CD4-positive, alpha-beta T cell treated with Interleukin-21 for 1 hour (primary cell): ENCODE results near the gene UGT1A8.
"Not testable (repeated sequence)": the region's sequence is repeated elsewhere in the genome, so short reads cannot be mapped to it uniquely, and the experiment has no call there.

Experiments used
- DNase-seq: peaks from one replicate; pipeline ENCODE4 v3.0.0-alpha.2; 2020

The UGT1A8 gene

DNA sequence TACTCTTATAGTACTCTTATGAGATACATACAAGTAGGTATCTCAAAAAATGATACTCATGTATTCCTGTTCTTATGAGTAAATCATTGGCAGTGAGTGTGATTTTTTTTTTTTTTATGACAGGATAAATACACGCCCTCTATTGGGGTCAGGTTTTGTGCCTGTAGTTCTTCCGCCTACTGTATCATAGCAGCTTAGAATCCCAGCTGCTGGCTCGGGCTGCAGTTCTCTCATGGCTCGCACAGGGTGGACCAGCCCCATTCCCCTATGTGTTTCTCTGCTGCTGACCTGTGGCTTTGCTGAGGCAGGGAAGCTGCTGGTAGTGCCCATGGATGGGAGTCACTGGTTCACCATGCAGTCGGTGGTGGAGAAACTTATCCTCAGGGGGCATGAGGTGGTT is at the start of gene UGT1A8:
Gene UGT1A8, plus strand, starts transcription at position 158 of the 400 bp plus-strand sequence. Its CDS starts 75 bp downstream, at position 233.
- not testable (repeated sequence) for DNase-seq

DNA sequence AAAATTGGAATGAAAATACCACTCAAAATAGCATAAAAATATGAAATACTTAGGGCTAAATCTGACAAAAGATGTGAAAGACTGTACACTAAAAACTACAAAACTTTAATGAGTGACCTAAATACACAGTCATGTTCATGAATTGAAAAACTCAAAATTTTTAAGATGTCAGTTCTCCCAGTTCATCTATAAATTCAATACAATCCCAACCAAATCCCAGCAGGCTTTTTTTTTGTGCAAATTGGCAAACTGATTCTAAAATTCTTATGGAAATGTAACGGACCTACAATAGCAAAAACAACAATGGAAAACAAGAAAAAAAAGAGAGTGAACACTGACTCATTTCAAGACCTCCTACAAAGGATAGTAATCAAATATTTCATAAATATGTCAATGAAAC is 46.4 kb upstream of the UGT1A8 start:
- no peak for DNase-seq

DNA sequence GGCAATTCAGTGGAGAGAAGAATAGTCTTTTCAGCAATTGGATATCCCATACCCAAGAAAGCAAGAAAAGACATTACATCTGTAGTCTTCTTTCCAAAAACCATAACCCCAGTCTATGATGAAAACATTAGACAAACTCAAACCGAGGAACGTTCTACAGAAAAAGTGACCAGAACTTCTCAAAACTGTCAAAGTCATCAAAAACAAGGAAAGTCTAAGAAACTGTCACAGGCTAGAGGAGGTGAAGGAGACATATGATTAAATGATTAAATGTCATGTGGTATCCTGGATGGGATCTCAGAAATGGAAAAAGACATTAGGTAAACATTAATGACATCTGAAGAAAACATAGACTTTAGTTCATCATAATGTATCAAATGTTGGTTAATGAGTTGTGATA is 46.0 kb upstream of the UGT1A8 start:
- no peak for DNase-seq

DNA sequence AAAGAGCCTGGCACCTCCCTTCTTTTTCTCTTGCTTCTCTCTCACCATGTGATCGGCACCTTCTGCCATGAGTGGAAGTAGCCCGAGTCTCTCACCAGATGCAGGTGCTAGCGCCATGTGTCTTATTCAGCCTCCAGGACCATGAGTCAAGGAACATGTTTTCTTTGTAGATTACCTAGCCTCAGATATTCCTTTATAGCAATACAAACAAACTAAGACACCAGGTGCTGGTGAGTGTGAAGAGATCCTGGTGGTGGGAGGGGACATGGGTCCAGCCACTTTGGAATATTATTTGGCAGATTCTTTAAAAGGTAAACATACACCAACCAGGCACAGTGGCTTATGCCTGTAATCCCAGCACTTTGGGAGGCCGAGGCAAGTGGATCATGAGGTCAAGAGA is 45.0 kb upstream of the UGT1A8 start:
- no peak for DNase-seq

DNA sequence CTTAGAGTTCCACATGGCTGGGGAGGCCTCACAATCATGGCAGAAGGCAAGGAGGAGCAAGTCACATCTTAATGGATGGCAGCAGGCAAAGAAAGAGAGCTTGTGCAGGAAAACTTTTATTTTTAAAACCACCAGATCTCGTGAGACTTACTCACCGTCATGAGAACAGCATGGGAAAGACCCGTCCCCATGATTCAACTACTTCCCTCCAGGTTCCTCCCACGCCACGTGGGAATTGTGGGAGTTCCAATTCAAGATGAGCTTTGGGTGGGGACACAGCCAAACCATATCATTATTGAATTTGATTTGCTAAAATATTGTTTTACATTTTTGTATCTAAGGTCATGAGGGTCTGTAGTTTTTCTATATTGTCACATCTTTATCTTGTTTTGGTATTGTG is 40.1 kb upstream of the UGT1A8 start:
- not testable (repeated sequence) for DNase-seq

DNA sequence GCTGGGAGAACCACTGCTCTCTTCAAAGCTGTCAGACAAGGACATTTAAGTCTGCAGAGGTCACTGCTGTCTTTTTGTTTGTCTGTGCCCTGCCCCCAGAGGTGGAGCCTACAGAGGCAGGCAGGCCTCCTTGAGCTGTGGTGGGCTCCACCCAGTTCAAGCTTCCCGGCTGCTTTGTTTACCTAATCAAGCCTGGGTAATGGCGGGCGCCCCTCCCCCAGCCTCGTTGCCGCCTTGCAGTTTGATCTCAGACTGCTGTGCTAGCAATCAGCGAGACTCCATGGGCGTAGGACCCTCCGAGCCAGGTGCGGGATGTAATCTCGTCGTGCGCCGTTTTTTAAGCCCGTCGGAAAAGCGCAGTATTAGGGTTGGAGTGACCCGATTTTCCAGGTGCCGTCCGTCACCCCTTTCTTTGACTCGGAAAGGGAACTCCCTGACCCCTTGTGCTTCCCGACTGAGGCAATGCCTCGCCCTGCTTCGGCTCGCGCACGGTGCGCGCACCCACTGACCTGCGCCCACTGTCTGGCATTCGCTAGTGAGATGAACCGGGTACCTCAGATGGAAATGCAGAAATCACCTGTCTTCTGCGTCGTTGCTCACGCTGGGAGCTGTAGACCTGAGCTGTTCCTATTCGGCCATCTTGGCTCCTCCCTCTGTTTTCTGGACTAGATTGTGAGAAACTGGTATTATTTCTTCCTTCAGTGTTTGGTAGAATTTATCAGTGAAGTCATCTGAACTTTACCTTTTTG is 34.0 kb upstream of the UGT1A8 start:
- DNase-seq = not testable (repeated sequence)

DNA sequence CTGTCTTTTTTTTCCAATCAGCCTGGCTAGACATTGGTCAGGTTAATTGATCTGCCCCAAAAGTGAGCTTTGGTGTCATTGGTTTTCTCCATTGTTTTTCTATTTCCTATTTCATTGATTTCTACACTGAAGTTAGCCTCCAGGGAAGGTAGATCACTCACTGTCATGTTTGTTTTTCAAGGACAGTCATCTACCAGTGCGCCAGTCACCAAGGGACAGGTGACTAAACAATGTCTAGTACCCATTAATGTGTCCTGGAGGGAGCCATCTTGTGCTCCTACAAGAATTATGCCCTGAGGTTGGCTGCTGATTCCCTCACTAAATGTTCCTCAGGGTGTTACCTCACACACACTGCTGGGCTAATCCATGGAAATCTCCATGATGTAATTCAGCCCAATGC is 33.2 kb upstream of the UGT1A8 start:
- DNase-seq = no peak

DNA sequence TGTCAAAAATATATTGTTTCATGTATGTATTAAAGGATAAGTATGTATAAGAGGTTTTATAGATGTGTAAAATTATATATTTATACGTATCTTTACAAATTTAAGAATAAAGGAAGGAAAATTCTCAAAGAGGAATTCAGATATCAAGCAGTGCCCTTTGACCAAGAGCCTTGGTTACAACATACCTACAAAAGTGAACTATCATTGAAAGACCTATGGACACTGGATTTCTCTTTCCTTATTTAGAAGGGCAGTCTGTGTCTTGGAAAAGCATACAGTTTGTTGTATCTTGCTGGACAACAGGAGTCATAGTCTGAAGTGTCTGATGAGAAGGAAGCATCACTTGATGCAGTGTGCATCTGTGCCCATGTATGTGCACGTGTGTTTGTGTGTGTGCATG is 29.0 kb upstream of the UGT1A8 start:
- DNase-seq = no peak

DNA sequence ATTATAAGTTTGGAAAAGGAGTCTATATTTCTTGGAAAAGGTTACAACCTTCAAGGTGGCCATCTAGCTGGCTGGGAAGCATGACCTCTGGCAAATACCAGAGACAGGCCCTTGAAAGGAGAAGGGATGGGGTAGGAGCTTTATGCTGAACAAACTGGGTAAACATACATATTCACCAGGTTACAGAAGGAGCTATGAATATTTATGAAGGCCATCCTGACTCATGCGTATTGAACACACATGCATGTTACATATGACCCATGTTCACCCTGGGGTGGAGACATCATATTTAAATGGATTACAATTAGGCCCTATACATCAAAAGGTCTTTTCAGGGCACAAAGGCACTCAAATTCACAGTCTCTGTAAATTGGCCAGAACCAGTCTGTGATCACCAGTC is 24.7 kb upstream of the UGT1A8 start:
- not testable (repeated sequence) for DNase-seq

DNA sequence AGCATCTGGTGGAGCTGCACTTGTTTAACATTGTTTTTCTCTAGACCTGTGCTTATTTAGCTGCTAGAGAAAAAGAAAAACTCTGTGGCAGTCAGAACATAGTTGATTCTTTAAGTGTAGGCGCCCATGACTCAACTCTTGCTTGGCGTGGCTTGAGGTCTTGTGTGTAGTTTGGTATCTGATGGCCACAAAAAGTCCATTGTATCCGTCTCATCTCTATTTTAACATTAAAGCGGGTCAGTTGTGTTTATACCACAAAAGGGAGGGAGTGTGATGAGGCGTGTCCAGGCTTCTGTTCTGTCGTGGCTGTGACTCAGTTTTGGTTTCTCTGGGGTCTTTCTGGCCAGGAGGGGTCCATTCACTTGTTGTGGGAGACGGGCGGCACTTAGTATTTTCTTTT is 24.2 kb upstream of the UGT1A8 start:
- DNase-seq = no peak

DNA sequence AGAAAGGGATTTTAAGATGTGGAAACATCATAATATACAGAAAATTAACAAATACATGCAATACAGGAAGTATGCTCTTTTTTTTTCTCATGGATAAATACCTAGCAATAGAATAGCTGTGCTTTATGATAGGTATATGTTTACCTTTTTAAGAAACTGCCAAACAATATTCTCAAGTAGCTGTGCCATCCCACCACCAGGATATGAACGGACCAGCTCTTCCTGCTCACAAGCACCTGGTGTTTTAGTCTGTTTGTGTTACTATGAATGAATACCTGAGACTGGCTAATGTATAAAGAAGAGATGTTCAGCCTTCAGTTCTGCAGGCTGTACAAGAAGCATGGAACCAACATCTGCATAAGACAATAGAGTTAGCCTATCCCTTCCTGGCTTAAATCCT is 19.9 kb upstream of the UGT1A8 start:
- DNase-seq = no peak

DNA sequence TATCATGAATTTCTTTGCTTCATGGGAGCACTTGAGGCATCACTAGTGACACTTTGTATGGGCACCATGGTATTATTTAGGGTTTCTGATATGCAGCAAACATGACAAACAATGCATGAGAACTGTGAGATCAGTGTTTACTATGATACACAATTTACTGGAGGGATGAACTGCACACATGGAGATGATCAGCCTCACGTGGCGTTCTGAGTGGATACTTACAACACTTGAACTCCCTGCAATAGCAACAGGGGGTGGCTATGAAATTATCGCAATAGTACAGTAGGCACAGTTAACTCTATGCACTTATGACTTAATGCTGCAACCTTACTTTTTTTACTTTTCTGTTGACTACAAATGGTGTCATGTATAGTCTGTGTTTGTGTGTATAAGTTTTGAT is 18.5 kb upstream of the UGT1A8 start:
- DNase-seq = no peak

DNA sequence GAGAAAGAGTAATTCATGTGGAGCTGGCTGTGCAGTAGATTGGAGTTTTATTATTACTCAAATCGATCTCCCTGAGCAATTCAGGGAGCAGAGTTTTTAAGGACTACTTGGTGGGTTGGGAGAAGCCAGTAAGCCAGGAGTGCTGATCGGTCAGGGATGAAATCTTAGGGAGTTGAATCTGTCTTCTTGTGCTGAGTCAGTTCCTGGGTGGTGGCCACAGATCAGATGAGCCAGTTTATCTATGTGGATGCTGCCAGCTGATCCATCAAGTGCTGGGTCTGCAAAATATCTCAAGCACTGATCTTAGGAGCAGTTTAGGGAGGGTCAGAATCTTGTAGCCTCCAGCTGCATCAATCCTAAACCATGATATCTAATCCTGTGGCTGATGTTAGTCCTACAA is 17.0 kb upstream of the UGT1A8 start:
- DNase-seq = no peak

DNA sequence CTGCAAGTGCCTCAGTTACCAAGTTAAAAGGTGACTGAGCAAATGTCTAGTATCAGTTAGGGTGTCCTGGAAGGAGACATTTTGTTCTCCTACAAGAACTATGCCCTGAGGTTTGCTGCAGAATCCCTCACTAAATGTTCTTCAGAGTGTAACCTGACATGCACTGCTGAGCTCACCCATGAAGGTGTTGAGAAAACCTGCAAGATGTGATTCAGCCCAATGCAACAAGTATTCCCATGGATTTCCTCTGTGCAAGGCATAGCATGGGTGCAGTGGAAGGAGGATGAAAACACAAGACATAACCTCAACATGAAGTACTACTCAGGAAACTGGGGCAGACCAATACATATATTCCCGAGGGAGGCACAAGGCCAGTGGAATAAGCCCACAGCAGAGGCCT is 15.4 kb upstream of the UGT1A8 start:
- no peak for DNase-seq

DNA sequence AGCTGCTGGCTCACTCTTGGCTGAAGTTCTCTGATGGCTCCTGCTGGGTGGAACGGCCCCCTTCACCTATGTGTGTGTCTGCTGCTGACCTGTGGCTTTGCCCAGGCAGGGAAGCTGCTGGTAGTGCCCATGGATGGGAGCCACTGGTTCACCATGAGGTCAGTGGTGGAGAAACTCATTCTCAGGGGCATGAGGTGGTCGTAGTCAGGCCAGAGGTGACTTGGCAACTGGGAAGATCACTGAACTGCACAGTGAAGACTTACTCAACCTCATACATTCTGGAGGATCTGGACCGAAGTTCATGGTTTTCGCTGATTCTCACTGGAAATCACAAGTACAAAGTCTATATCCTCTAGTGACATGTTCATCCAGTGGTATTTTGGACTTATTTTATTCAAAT is 13.9 kb upstream of the UGT1A8 start:
- DNase-seq = no peak

DNA sequence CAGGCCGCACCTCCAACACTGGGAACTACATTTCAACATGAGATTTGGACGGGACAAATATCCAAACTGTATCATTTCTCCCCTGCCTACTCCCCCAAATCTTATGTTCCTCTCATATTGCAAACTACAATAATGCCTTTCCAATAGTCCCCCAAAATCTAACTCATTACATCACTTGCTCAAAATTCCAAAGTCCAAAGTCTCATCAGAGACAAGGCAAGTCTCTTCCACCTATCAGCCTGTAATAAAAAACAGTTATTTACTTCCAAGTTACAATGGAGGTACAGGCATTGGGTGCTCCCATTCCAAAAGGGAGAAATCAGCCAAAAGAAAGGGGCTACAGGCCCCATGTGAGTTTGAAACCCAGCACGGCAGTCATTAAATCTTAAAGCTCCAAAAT is 12.6 kb upstream of the UGT1A8 start:
- no peak for DNase-seq

DNA sequence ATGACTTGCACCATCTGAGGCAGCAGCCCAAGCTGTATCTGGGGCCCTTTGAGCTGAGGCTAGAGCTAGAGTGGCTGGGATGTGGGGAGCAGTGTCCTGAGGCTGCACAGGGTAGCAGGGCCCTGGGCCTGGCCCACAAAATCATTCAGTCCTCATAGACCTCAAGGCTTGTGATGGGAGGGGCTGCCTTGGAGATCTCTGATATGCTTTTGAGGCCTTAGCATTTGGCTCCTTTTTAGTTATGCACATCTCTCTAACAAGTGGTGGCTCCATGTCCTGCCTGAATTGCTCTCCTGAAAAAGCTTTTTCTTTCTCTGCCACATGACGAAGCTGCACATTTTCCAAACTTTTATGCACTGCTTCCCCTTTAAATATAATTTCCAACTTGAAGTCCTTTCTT is 11.8 kb upstream of the UGT1A8 start:
- no peak for DNase-seq

DNA sequence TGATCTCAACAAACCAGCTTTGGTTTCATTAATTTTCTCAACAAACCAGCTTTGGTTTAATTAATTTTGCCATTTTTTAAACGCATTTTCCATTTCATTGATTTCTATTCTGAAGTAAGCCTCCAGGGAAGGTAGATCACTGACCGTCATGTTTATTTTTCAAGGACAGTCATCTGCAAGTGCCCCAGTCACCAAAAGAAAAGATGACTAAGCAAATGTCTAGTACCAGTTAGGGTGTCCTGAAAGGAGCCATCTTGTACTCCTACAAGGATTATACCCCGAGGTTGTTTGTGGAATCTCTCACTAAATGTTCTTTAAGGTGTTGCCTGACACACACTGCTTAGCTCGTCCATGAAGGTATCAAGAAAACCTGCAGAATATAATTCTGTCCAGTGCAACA is 6.1 kb upstream of the UGT1A8 start:
- no peak for DNase-seq

DNA sequence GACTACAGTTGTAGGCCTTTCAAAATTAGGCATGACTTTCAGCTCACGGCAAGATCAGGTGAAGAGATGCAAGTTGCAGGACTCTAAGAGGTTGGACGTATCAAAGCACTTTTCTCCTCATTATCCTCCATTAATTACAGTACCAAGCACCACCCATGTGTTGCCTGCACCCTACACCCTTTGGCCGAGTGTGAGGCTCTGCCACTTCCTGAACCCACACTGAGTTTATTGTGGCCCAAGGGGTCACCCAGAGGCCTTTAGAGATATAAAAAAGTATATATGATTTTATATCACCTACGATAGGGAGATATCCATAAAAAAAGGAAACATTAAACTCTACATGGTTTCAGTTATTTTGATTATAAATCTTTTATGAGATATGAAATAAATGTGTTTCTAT is 2.8 kb downstream of the UGT1A8 start:
- DNase-seq = no peak

DNA sequence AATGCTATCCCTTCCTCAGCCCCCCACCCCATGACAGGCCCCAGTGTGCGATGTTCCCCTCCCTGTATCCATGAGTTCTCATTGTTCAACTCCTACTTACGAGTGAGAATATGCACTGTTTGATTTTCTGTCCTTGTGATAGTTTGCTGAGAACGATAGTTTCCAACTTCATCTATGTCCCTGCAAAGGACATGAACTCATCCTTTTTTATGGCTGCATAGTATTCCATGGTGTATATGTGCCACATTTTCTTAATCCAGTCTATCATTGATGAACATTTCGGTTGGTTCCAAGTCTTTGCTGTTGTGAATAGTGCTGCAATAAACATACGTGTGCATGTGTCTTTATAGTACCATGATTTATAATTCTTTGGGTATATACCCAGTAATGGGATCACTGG is 4.4 kb downstream of the UGT1A8 start:
- not testable (repeated sequence) for DNase-seq

DNA sequence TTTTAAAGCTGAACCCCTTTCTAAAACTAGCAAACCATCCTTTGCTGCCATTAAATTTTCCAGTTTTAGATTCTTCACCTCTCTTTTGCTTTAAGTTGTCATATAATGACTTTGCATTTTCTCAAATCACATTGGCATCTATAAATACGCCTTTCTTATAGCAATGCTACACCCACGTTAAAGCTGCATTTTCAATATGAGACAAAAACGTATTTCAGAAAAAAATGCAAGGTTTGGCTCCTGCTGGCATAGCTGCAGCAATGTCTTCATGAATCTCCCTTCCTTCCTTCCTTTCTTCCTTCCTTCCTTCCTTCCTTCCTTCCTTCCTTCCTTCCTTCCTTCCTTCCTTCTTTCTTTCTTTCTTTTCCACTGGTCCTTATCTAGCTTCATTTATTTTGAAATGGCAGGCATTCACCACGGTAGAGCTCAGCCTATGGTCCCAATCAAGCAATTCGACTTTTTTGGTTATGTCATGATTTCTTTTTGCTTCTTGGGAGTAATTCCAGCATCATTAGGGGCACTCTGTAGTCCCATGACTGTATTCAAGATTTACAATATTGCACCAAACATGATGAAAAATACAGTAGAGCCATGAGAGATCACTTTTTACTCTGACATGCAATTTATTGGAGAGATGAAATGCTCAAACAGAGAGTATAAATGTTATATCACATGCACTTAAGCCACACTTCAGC is 10.0 kb downstream of the UGT1A8 start:
- DNase-seq = no peak

DNA sequence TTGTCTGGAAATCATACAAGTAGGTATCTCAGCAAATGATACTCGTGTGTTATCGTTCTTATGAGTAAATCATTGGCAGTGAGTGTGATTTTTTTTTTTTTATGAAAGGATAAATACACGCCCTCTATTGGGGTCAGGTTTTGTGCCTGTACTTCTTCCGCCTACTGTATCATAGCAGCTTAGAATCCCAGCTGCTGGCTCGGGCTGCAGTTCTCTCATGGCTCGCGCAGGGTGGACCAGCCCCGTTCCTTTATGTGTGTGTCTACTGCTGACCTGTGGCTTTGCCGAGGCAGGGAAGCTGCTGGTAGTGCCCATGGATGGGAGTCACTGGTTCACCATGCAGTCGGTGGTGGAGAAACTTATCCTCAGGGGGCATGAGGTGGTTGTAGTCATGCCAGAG is 18.9 kb downstream of the UGT1A8 start, which contains the start of gene UGT1A10:
Gene UGT1A10, plus strand, starts transcription at position 143 of the 400 bp plus-strand sequence. Its CDS starts 75 bp downstream, at position 218.
- not testable (repeated sequence) for DNase-seq

DNA sequence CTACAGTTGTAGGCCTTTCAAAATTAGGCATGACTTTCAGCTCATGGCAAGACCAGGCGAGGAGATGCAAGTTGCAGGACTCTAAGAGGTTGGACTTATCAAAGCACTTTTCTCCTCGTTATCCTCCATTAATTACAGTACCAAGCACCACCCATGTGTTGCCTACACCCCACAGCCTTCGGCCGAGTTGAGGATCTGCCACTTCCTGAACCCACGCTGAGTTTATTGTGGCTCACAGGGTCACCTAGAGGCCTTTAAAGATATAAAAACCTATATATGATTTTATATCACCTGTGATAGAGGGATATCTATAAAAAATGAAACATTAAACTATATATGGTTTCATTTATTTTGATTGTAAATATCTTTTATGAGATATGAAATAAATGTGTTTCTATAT is 21.4 kb downstream of the UGT1A8 start:
- no peak for DNase-seq

DNA sequence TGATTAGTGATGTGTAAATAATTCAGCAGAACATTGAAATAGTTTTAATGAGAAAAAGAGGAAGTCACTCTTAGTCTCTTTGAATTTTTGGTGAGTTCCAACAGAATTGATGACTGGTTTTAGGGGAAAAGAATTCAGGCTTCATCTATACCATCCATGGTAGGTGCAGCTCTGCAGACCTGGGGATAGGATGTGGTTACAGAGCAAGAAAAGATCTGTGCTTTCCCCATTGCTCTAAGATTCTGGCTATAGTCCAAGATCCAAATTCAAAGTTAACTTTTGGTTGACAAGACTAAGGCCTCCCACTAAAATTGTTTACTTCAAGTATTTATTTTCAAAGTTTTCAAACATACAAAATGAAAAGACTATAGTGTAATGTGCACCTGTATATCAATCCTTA is 22.4 kb downstream of the UGT1A8 start:
- DNase-seq = peak; percentile 5

DNA sequence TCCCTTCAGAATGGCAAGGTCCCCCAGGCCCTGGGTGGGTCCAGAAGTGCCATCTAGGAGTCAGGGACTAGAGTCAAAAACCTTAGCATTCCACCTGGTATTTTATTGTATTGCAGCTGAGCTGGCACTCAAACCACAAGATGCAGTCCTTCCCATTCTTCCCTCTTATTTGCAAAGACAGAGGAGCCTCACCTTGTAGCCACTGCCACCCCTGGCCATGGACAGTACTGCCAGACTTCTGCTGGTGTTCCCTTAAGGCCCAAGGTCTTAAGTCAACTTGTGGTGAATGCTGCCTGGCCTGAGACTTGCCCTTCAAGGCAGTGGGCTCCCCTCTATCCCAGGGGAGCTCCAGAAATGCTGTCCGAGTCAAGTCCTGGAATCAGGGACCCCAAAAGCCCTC is 25.7 kb downstream of the UGT1A8 start:
- DNase-seq = no peak
